Stimulated activated CD4-positive, alpha-beta T cell treated with anti-CD3 and anti-CD28 coated beads, TNF-alpha, amount 100 ng/mL, for 24 hours (primary cell): ENCODE results near the gene ADISSP.
A peak's percentile ranks its signal among the peaks of the same experiment; 100 is the strongest.

Source experiments
- DNase-seq, 3 experiments: peaks; one replicate each; pipeline ENCODE4 v3.0.0-alpha.2; 2020; ENCODE audit warnings: low read depth in 3 of 3

The ADISSP gene

GRCh38 chr20:3781153-3781910 is 13.8 kb upstream of the ADISSP start, which contains the start of gene SPEF1:
Gene SPEF1 (minus strand): TSS chr20:3781448. CDS start chr20:3781287, 161 bp downstream.
- peak in 1 of 3 experiments; percentile 44 for DNase-seq

- no peak for DNase-seq
Measured at GRCh38 chr20:3778976-3779375, 11.4 kb upstream of the ADISSP start.

GRCh38 chr20:3777716-3778629 is 10.4 kb upstream of the ADISSP start:
- peak in 1 of 3 experiments; percentile 57 for DNase-seq

GRCh38 chr20:3777381-3777715 is 9.8 kb upstream of the ADISSP start:
- no peak for DNase-seq

- no peak for DNase-seq
Measured at GRCh38 chr20:3775457-3776108, 8.0 kb upstream of the ADISSP start.

- no peak for DNase-seq
Measured at GRCh38 chr20:3771552-3772058, 4.1 kb upstream of the ADISSP start.

- DNase-seq = peak; percentile 57 to 76 (median 60)
Measured at GRCh38 chr20:3768342-3769130, 983 bp upstream of the ADISSP start.

- no peak for DNase-seq
Measured at GRCh38 chr20:3767110-3767426, 485 bp downstream of the ADISSP start.

GRCh38 chr20:3766422-3767109 is 987 bp downstream of the ADISSP start:
- DNase-seq = no peak

GRCh38 chr20:3765171-3765882 is 2.2 kb downstream of the ADISSP start:
- DNase-seq = no peak

GRCh38 chr20:3764659-3765058 is 2.9 kb downstream of the ADISSP start:
- no peak for DNase-seq

GRCh38 chr20:3763671-3764601 is 3.6 kb downstream of the ADISSP start:
- no peak for DNase-seq

- DNase-seq = no peak
Measured at GRCh38 chr20:3760655-3761348, 6.8 kb downstream of the ADISSP start.

GRCh38 chr20:3759884-3760283 is 7.7 kb downstream of the ADISSP start:
- DNase-seq = no peak

GRCh38 chr20:3759316-3759823 is 8.2 kb downstream of the ADISSP start:
- DNase-seq = no peak

GRCh38 chr20:3758566-3758965 is 9.0 kb downstream of the ADISSP start:
- no peak for DNase-seq

- DNase-seq = no peak
Measured at GRCh38 chr20:3757268-3757667, 10.3 kb downstream of the ADISSP start.

- DNase-seq = no peak
Measured at GRCh38 chr20:3755814-3756480, 11.6 kb downstream of the ADISSP start.
